HepG2 (cell line): ENCODE results near the gene PKD2L1. TPM values are rescaled to one million over a fixed set of nuclear protein-coding genes. Genes with fewer than 3 reads are reported as not detected.

Experiments
- BRD4 ChIP-seq: sonication (generic); formaldehyde crosslinking; IDR thresholded peaks from 2 replicates; pipeline ENCODE4 v1.4.0; 2020; ENCODE audit warnings: missing genetic modification reagents
- CREM ChIP-seq, 2 experiments: sonication (generic) in 1 of 2; formaldehyde crosslinking in 1 of 2; IDR thresholded peaks; 2 replicates each; pipeline versions ENCODE4 v1.4.0 to v1.6.1; 2016 to 2020; ENCODE audit warnings: antibody characterized with exemption in 1 of 2, mild to moderate bottlenecking in 1 of 2, missing genetic modification reagents in 1 of 2
- FOXA3 ChIP-seq: IDR thresholded peaks from 2 replicates; pipeline ENCODE4 v1.6.1; 2016; ENCODE audit warnings: missing genetic modification reagents, missing compliant biosample characterization
- FOXP4 ChIP-seq: sonication (generic); formaldehyde crosslinking; IDR thresholded peaks from 2 replicates; pipeline ENCODE4 v1.4.0; 2020; ENCODE audit warnings: missing genetic modification reagents
- ISL2 ChIP-seq: sonication (generic); formaldehyde crosslinking; IDR thresholded peaks from 2 replicates; pipeline ENCODE4 v1.5.0; 2020; ENCODE audit warnings: missing genetic modification reagents
- KLF15 ChIP-seq: sonication (generic); formaldehyde crosslinking; IDR thresholded peaks from 2 replicates; pipeline ENCODE4 v1.8.1; 2023; ENCODE audit warnings: borderline replicate concordance, mild to moderate bottlenecking, inconsistent platforms, missing genetic modification reagents, mixed read lengths
- NFKB2 ChIP-seq: sonication (generic); formaldehyde crosslinking; IDR thresholded peaks from 2 replicates; pipeline ENCODE4 v1.4.0; 2020; ENCODE audit warnings: missing genetic modification reagents, borderline replicate concordance
- PRMT3 ChIP-seq: sonication (generic); formaldehyde crosslinking; IDR thresholded peaks from 2 replicates; pipeline ENCODE4 v1.8.1; 2022; ENCODE audit warnings: low read depth, mild to moderate bottlenecking, moderate library complexity, missing genetic modification reagents, borderline replicate concordance
- SMAD3 ChIP-seq: sonication (generic); formaldehyde crosslinking; IDR thresholded peaks from 2 replicates; pipeline ENCODE4 v1.4.0; 2020; ENCODE audit warnings: missing genetic modification reagents
- SRY ChIP-seq: sonication (generic); formaldehyde crosslinking; IDR thresholded peaks from 2 replicates; pipeline ENCODE4 v1.8.0; 2022; ENCODE audit warnings: mild to moderate bottlenecking, missing genetic modification reagents
- WIZ ChIP-seq: sonication (generic); formaldehyde crosslinking; IDR thresholded peaks from 2 replicates; pipeline ENCODE4 v1.5.1; 2020; ENCODE audit warnings: mild to moderate bottlenecking, missing genetic modification reagents
- YEATS2 ChIP-seq: sonication (generic); formaldehyde crosslinking; IDR thresholded peaks from 2 replicates; pipeline ENCODE4 v1.4.0; 2020; ENCODE audit warnings: missing genetic modification reagents, borderline replicate concordance
- ZBTB7A ChIP-seq: sonication (generic); formaldehyde crosslinking; IDR thresholded peaks from 2 replicates; pipeline ENCODE4 v1.8.0; 2022; ENCODE audit warnings: mild to moderate bottlenecking, missing genetic modification reagents
- ZMYM4 ChIP-seq: sonication (generic); formaldehyde crosslinking; IDR thresholded peaks from 2 replicates; pipeline ENCODE4 v1.8.1; 2023; ENCODE audit warnings: mild to moderate bottlenecking, missing genetic modification reagents
- ZNF12 ChIP-seq: sonication (generic); formaldehyde crosslinking; IDR thresholded peaks from 2 replicates; pipeline ENCODE4 v1.5.0; 2020; ENCODE audit warnings: missing genetic modification reagents
- ZNF292 ChIP-seq: sonication (generic); formaldehyde crosslinking; IDR thresholded peaks from 2 replicates; pipeline ENCODE4 v1.8.1; 2022; ENCODE audit warnings: mild to moderate bottlenecking, low read depth, missing genetic modification reagents, borderline replicate concordance
- ZNF296 ChIP-seq: sonication (generic); formaldehyde crosslinking; conservative IDR thresholded peaks from 2 replicates; pipeline ENCODE4 v1.5.0; 2020; ENCODE audit warnings: mild to moderate bottlenecking, missing genetic modification reagents
- ZNF350 ChIP-seq: sonication (generic); formaldehyde crosslinking; IDR thresholded peaks from 2 replicates; pipeline ENCODE4 v1.4.0; 2020; ENCODE audit warnings: mild to moderate bottlenecking, low read depth, missing genetic modification reagents, borderline replicate concordance
- ZNF414 ChIP-seq: sonication (generic); formaldehyde crosslinking; IDR thresholded peaks from 2 replicates; pipeline ENCODE4 v1.5.0; 2020; ENCODE audit warnings: missing genetic modification reagents
- ZNF44 ChIP-seq: sonication (generic); formaldehyde crosslinking; IDR thresholded peaks from 2 replicates; pipeline ENCODE4 v1.5.1; 2020; ENCODE audit warnings: mild to moderate bottlenecking, missing genetic modification reagents
- ZNF629 ChIP-seq: sonication (generic); formaldehyde crosslinking; conservative IDR thresholded peaks from 2 replicates; pipeline ENCODE4 v1.5.0; 2020; ENCODE audit warnings: missing genetic modification reagents
- ZNF850 ChIP-seq: sonication (generic); formaldehyde crosslinking; conservative IDR thresholded peaks from 2 replicates; pipeline ENCODE4 v1.9.0; 2021; ENCODE audit warnings: mild to moderate bottlenecking, missing genetic modification reagents
- ZSCAN20 ChIP-seq: sonication (generic); formaldehyde crosslinking; IDR thresholded peaks from 2 replicates; pipeline ENCODE4 v1.4.0; 2020; ENCODE audit warnings: missing genetic modification reagents, mild to moderate bottlenecking, borderline replicate concordance
- polyA plus RNA-seq, 8 experiments: library from polyadenylated mRNA; depleted of rRNA in 3 of 8; stranded (reverse) in 7 of 8; unstranded in 1 of 8; fragments of >200 nt; fragmentation: Illumina TruSeq in 4 of 8; extraction: Trizol in 4 of 8; gene quantifications; 2 replicates each; pipeline versions ENCODE4 v1.2.1 to v1.2.3, GENCODE V29; 2011 to 2016; ENCODE audit warnings: low read depth in 4 of 8, missing spikeins in 1 of 8, mixed read lengths in 1 of 8; ENCODE audit not compliant: insufficient read depth in 1 of 8
- total RNA-seq, 5 experiments: library from RNA; depleted of rRNA; stranded (reverse); fragments of >200 nt; fragmentation: Illumina TruSeq; extraction: Trizol; gene quantifications; 2 replicates each; pipeline ENCODE4 v1.2.3, GENCODE V29; 2016; ENCODE audit warnings: low read depth in 1 of 5
- TF ChIP-seq, protein P1 (sequence below): sonication (generic); formaldehyde crosslinking; IDR thresholded peaks from 2 replicates; pipeline ENCODE4 v1.5.0; 2020; ENCODE audit warnings: missing genetic modification reagents
- TF ChIP-seq, protein P2 (sequence below): sonication (generic); formaldehyde crosslinking; IDR thresholded peaks from 2 replicates; pipeline ENCODE4 v1.5.1; 2020; ENCODE audit warnings: missing genetic modification reagents, mild to moderate bottlenecking, borderline replicate concordance

The PKD2L1 gene
- total and polyA plus RNA-seq, 2 of the 13 experiments (the other 11 are each of a cell fraction or from before 2014, with no cell fraction given), result 0.07 to 0.15 TPM

DNA sequence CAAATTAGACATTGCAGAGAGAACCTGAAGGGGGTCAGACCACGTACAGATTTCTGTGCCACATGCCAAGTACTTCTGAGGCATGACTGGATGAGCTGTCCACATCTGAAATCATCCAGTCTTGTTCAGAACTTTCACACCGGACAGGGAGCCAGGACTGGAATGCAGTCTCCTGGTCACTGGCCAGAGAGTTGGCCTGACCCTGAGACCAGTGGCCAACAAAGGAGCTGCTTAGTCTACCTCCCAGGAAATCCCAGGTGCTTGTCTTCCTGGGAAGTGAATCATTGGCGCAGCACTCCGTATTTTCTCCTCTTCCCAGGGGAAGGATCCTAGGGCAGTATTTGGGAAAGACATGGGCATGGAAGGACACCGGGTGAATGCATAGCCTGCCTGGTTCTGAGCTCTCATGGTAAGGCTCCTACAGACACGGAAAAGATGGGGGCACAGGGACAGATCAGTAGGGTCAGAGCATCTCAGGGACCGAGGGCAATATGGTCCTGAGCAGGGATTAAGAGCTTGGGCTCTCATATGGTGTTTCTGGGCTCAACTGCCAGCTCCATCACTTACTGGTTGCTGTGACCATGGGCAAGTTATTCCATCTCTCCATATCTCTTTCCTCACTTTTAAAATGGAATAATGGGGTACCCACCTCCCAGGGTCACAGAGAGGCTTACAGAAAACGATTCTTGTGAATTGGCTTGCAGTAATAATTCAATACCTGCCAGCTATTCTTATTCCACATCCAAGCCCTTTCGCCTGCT lies 15.7 kb upstream of the PKD2L1 start (continued):
- TF ChIP-seq KLF15 (CRISPR knock-in tag) (no peak), ZBTB7A (CRISPR knock-in tag) (peak; percentile 22; the same call in 1 of the 2 replicates), PRMT3 (CRISPR knock-in tag) (0 out of 2 replicates have a peak, but pooled peaks have one; percentile 16), ZNF44 (CRISPR knock-in tag) (no peak), FOXP4 (0 out of 2 replicates have a peak, but pooled peaks have one; percentile 50), NFKB2 (CRISPR knock-in tag) (no peak), ZNF292 (0 out of 2 replicates have a peak, but pooled peaks have one; percentile 8), ISL2 (0 out of 2 replicates have a peak, but pooled peaks have one; percentile 36), ZNF414 (CRISPR knock-in tag) (0 out of 2 replicates have a peak, but pooled peaks have one; percentile 22), ZMYM4 (CRISPR knock-in tag) (peak; percentile 50; the same call in 1 of the 2 replicates), ZNF350 (CRISPR knock-in tag) (0 out of 2 replicates have a peak, but pooled peaks have one; percentile 22), FOXA3 (CRISPR knock-in tag) (0 out of 2 replicates have a peak, but pooled peaks have one; percentile 11), ZNF629 (CRISPR knock-in tag) (0 out of 2 replicates have a peak, but pooled peaks have one; percentile 17), WIZ (CRISPR knock-in tag) (no peak), YEATS2 (CRISPR knock-in tag) (0 out of 2 replicates have a peak, but pooled peaks have one; percentile 21), SRY (no peak), ZSCAN20 (CRISPR knock-in tag) (0 out of 2 replicates have a peak, but pooled peaks have one; percentile 60), ZNF12 (CRISPR knock-in tag) (no peak), BRD4 (CRISPR knock-in tag) (peak; percentile 55; the same call in 1 of the 2 replicates), SMAD3 (CRISPR knock-in tag) (no peak), CREM (IDR thresholded peaks at IDR 0.05) (no peak), CREM (CRISPR knock-in tag; IDR thresholded peaks at IDR 0.05) (no peak), ZNF850 (0 out of 2 replicates have a peak, but pooled peaks have one; percentile 35), ZNF296 (no peak)
- TF ChIP-seq, protein P1, sequence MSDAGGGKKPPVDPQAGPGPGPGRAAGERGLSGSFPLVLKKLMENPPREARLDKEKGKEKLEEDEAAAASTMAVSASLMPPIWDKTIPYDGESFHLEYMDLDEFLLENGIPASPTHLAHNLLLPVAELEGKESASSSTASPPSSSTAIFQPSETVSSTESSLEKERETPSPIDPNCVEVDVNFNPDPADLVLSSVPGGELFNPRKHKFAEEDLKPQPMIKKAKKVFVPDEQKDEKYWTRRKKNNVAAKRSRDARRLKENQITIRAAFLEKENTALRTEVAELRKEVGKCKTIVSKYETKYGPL, result no peak
- TF ChIP-seq, protein P2, sequence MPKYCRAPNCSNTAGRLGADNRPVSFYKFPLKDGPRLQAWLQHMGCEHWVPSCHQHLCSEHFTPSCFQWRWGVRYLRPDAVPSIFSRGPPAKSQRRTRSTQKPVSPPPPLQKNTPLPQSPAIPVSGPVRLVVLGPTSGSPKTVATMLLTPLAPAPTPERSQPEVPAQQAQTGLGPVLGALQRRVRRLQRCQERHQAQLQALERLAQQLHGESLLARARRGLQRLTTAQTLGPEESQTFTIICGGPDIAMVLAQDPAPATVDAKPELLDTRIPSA, result no peak
